Fibroblast of peridontal ligament (primary cell): ENCODE data around the gene OR2H1.

ENCODE experiments used
- DNase-seq: peaks from one replicate; pipeline ENCODE4 v3.0.0-alpha.2; 2010; ENCODE audit errors: extremely low read depth

OR2H1 gene

DNA sequence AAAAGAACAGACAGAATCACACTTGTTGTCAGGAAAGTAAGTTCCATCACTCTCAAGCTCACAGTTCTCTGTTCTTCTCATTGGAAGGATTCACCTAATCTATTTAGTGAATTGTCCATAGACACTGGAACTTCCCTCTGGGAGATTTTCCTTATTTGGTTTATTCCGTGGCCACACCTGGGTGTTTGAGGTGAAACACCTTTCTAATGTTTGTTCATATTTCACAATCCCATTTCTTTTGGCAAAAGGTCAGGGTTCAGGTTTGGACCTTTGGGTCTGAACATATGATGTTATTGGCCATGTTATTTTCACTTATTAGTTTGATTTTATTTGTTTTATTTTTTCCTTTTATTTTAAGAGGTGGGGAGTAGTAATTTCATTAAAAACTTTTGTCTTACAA, 26.8 kb downstream of the OR2H1 start:
- DNase-seq = no peak

DNA sequence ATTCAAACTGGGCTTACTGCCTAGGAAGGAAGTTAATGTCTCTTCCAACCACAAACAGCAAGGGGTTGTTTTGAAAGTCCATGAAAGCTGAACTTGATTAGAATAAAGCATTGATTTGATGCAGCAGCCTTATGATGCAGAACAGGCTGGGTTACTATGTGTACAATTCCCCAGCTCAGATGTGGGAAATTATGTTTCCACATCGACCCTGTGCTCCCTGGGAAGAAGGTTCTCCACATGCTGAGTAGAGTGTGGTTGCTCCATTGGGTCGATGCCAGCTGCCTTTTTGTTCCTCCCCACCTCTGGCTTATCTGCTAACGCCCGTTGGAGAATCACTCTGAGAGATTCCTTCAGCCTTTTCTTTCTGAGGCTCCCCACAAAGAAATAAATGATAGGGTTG, 29.6 kb downstream of the OR2H1 start:
- DNase-seq = no peak

DNA sequence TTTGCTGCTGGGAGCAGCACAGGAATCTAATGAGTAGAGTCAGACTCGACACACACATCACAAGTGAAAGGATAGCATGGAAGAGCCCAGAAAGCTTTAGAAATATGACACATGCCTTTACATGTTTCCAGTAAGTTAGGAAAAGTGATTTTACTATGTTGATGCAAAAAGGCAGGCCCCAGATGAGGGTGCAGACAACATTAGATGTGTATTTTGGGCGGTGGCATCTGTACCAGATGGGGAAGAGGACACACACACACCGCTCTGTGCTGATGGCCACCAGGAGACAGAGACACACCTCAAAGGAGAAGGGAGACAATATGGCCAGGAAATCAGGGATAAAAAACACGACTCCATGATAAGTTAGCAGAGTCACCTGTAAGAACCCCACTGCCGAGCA, 30.2 kb downstream of the OR2H1 start:
- no peak for DNase-seq

DNA sequence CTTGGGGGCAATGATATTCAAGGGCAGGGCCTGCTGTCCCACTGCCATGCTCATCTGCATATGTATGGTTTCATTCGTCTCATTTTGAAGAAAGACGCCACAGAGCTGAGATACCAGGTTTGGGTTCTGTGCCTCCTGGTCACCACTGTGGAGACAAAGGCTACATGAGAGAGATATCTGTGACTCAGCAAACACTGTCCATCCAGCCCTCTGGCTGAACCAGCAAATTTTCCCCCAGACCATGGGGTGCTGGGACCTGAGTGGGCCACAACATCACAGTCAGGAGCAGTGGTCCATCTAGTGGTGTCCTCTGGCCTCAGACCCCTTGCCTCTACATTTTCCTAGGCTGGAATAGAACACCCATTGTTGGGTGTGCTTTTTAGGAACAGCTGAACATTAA, 30.7 kb downstream of the OR2H1 start, which contains the start of gene MAS1L:
Gene MAS1L (minus strand): TSS at position 297 of the 400 bp plus-strand sequence. CDS start 54 bp downstream, at position 243.
- DNase-seq = no peak

DNA sequence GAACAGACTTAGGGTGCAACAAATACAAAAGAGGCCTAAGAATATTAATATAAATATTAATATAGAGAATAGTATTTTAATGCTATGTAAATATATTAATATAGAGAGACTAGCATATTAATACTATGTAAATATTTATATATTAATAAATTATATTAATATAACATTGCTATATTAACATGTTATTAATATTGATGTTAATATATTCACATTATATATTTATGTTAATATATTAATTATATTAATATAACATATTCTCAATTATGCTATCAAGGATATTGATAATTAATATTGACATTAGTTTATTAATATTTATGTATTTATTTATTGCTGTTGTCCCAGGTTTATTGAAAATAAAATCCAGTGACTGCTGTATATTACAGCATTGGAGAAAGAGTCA, 31.9 kb downstream of the OR2H1 start:
- DNase-seq = no peak

DNA sequence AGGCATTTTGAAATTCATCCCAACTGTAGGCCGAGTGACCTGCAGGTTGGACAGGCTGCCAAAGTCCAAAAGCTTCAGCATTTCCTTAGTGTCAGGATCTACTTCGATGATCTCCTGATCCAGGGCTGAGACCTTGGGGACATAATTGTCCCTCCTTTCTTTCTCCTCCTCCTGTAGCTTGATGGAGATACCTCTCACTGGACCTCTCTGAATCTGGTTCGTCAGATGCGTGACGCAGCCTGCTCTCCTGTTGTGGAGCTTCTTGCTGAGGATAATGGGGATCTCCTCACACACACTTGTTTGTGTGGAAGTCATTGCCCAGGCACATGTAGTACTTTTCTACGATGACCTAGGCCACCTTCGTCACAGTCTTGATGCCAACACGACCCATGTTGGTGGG, 32.3 kb downstream of the OR2H1 start:
- no peak for DNase-seq

DNA sequence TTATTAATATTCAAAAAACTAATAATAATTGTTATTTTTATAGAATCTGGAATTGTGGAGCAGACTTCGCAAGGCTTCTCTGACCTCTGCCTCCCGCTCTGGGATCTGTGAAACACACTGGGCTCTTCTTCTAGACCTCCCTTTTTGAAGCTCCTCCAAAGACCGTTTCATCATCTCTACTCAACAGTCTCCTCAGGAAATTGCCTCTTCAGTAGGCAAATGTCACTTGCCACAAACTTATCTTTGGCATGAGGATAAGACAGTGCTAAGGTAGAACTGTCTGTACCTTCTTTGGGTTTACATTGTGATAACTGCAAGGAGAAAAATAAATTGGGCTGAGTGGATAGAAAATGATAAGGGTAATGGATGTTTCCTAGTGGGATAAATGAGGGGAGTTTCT, 33.1 kb downstream of the OR2H1 start:
- no peak for DNase-seq

DNA sequence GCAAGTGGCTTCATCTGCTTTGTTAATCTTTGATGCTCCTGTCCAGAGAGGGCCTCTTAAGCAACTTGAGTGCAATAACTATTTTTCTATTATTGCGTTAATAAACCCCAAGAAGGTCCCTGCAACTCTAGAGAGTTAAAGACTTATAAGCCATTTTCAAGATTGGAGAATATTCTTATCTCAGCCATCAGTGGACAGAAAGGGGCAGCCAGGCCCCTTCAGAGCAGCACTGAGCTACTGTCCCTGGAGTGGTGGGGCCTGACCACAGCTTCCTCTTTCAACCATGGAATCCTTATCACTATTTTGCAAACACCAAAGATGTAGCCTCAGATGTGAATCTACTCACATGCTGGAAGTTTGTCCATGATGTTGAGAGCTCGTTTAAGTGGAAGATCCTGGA, 33.6 kb downstream of the OR2H1 start:
- no peak for DNase-seq

DNA sequence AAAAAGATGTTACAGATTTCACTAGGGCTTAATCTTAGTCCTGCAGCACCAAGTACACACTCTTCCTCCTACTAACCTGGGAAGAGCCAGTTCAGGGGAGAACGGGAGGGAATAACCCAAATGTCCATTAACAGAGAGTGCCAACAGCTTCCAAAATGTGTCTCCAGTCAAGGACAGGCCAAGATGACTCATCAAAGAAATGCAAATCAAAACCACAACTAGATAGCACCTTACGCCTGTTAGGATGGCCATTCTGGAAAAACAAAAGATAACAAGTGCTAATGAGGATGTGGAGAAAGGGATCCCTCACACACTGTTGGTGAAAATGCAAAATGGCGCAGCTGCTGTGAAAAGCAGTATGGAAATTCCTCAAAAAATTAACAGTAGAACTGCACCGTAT, 34.6 kb downstream of the OR2H1 start:
- no peak for DNase-seq

DNA sequence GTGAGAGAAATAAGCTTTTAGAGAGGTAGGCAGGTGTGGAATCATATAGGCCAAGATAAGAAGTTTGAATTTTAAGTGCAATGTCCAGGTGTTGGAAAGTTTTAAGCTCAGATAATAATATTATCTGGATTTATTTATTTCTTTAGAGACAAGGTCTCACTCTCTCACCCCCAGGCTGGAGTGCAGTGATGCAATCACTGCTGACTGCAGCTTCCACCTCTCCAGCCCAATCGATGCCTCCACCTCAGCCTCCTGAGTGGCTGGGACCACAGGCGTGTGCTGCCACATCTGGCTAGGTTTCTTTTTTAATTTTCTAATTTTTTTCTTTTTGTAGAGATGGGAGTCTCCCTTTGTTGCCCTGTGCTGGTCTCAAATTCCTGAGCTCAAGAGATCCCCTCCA, 36.3 kb downstream of the OR2H1 start:
- no peak for DNase-seq

DNA sequence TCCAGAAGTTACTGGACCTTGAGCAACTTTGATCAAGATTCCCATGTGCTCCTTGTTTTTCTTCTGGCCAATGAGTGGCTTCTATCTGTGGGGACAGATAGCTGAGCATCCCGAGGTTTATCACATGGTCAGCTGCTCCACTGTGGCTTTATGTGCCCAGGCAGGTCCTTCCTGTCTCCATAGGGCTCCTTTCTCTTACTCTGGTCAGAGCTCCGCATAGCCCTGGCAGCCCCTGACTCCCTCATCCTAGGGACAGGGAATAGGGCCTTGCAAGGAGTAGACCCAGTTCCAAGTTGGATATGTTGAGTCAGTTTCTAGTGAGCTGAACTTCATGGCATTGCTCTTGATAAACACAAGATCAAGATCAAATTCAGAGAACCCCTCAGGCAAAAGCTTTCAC, 37.2 kb downstream of the OR2H1 start:
- no peak for DNase-seq

DNA sequence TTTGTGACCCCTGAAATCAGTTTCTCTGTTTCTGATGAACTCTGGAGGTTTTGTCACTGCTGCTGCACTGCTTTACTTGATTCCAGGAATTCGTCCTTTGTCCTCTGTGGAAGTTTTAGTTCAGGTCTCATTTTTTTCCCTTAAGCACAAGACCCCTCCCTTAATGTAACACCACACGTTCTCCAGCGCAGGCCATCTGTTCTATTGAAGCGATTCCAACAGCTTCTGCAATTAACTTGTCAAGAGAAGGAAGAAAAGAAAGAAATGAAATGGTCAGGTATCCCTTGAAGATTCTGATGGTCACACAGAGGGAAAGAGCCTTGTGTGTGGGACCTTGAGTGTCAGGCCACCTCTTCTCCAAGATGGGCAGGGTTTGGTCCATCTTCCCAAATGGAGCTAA, 38.6 kb downstream of the OR2H1 start:
- no peak for DNase-seq

DNA sequence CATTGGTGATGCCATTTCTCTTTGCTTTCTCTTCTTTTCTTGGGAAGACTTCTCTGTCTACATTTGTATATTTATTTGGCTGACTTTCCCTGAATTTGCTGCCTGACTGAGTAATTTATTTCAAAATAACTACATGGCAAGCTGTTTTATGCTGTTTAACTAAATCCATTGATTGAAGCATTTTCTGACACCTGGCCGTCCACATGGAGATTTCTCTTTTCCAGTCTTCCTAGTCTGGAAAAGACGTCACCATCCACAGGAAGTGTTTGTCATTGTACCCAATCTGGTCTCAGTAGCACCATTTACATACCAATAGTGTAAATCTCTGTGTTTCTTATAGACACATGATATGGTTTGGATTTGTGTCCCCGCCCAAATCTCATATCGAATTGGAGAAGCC, 40.0 kb downstream of the OR2H1 start:
- no peak for DNase-seq

DNA sequence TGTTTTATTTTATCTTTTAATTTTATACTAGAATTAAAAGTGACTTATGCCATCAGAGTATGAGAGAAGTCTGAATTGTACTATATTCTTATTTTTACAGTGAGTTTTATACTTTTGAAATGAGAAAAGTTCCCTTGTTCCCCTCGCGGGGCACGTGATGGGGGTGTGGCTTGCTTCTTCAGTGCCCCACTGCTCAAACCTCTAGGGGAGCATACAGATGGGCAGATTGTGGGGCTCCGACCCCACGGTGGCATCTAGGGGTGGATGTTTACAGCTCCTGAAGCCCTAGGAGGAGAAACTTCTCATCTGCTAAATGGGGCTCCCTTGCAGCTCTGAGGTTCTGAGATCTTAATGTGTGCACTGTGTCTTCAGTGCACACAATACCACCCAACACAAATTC, 42.7 kb downstream of the OR2H1 start:
- no peak for DNase-seq

DNA sequence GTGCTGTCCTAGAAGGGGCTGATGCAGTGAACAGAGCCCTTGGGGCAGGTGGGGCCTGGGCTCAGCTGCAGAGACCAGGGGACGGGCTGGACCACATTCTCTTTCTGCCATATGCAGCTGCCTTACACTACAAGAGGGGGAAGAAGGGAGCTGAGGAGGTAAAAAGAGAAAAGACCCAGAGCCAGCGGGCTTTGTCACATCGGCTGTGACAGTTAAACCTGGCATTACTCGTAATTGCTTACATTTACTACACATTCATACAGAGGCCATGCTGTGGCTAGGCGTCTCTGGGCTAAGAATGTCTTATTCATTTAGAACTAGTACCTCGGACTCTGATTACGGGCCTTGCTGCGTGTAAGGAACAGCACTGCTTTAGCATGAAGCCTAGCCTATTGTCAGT, 43.6 kb downstream of the OR2H1 start:
- no peak for DNase-seq

DNA sequence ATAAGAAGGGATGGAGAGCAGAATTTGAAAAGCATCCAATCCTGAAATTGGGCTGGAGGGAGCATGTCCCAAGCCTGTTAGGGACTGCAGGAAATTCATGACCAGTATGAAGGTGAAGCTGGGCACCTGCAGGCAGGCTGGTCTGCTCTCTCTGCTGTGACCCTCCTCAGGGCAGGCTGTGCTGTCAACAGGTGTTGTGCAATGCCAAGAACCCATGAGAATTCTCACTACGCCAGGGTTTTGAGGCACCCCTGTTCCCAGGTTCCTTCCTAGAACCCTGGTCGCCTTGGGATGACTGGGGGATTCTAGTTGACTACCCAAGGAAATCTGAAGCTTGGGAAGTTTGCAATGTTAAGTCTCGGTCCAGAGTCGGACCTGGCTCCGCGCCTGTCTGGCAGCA, 44.2 kb downstream of the OR2H1 start:
- DNase-seq = no peak

DNA sequence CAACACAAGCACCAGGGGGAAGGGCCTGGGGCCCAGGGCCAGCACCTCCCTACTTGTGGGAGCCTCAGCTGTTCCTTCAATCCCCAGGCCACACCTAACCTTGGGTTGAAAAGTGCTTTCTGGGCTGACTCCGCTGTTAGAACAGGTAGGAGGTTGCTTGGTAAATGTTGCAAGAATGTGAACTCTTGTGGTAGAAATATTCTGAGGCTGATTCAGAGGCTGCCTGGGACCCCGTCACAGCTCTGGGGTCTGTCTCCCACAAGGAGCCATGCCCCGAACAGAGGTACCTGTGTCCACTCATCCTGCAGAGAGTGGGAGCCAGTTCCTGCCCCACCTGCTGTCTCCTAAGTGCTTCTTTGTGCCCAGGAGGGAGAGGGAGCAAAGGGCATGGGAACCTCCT, 45.2 kb downstream of the OR2H1 start:
- DNase-seq = no peak

DNA sequence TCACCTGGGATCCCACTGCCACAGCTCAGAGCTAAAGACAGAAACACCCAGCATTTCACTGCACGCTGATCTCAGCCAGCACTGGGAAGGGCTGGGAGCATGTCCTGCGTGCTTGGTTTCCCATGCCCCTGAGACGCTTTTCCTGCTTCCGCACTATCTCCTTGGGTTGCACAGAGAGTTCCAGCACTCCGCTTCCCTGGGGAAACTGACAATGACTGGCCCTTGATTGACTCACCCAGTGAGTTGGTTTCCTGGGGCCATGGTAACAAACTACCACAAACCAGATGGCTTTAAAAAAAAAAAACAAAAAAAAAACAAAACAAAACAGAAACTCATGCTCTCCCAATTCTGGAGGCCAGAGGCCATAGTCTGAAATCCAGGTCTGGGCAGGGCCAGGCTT, 45.6 kb downstream of the OR2H1 start:
- DNase-seq = peak; percentile 2

DNA sequence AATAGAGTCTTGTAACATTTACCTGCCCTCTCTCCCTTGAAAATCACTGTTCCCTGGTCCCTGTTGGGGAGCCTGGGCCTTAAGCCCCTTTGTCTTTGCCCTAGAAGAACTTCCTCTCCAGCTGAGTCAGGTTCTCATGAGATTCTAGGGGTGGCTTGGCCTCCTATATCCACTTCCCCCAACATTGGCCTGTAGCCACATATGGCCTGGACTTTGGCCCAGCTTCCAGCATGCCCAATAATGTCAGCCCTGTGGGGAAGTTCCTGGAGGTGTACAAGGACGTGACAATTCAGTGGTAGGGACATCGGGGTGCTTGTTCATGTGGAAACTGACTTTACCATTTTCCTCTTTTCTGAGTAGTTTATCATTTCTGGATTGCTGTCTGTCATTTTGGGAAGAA, 48.0 kb downstream of the OR2H1 start:
- no peak for DNase-seq

DNA sequence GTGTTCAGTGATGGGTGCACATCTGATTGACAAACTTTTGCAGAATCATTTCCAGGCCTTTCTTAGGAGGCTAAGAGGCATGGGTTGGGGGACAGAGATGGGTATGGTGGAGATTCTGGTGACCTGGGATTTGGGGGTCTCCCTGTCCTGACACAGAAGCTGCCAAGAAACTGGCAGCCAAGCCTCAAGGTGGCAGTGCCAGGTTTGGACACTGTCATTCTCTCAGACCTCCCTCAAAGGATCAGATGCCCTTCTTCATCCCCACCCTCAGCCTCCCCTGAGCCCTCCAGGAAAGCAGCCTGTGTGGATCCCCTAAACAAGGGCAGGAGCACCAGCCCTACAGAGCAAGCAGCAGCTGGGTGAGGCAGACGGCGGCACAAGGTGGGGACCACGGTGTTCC, 48.9 kb downstream of the OR2H1 start:
- DNase-seq = no peak

DNA sequence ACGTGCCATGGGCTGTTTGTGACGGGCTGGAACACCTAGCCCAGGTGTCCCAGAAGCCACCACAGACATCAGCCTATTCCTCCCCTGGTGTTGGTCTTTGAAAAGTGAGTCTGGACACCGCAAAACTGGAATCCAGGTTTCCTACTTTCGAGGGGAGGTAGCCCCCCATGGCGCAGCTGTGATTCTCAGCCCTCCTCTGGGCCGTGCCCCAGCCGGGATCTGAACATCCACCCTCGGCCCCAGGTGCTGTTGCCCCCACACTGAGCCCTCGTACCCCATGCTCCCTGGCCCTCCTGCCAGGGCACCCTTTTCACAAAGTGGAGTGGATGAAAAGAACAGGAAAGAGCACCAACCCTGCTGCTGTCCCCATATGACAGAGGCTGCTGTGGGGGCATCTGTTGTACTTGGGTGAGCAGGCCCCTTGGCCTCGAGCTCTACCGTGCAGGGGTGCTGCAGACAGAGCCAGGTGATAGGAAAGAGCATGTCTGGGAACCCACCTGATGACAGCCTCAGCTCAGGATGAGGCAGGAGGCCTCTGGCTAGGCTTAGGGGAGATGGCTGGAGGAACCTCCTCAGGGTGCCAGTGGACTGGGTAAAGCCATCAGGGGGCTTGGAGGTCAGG, 49.6 kb downstream of the OR2H1 start:
- no peak for DNase-seq

DNA sequence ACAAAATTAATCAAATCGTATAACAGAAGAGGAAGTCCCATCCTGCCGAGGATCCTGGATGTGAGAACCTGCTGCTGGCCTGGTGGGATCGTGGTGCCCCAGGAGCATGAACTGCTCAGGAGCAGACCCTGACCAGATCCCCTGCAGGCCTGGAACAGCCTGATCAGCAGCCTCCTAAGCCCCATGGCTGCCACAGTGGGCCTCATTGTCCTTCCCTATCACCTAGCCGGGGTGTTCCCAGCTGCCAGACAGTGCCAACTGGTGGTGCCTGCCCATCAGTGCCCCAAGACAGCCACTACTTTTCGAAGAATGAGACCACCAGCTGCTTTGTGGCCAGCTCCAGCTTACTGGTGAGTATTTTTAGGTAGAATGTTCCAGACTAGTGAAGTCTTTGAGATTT, 50.4 kb downstream of the OR2H1 start:
- no peak for DNase-seq

DNA sequence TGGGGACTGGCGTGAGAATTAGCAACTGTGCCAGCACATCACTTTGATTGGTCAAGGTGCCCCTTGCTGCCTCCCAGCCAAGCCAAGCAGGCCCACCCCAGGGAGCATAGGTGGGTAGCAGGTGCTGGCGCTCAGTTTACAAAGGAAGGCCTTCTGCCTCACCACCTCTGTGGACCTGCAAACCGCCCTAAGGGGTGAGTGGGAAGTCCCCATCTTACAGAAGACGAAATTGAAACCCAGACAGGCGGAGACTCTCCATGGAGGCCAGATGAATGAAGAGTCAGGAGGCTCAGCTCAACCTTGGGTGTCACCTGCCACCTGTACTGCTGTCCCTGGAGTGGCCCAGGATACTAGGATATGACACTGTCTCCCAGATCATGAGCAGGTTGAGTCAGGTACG, 52.3 kb downstream of the OR2H1 start:
- DNase-seq = no peak

DNA sequence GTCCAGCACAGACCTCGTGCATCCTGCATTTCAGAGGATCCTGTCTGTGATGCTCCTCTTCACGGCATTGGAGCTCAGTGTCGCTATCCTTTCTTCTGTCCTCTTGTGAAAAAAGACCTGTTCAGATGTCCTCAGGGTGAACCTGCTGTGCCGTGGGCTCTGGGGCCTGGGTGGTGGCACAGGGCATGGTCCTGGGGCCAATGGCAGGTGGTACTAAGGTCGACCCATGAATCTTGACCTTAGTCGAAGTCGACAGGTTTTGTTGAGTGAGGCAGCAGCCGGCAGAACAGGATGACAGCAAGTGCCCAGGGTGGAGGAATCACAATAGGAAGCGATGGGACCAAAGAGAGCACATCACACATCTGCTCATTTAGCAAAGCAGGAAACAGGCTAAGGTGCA, 52.8 kb downstream of the OR2H1 start:
- no peak for DNase-seq

DNA sequence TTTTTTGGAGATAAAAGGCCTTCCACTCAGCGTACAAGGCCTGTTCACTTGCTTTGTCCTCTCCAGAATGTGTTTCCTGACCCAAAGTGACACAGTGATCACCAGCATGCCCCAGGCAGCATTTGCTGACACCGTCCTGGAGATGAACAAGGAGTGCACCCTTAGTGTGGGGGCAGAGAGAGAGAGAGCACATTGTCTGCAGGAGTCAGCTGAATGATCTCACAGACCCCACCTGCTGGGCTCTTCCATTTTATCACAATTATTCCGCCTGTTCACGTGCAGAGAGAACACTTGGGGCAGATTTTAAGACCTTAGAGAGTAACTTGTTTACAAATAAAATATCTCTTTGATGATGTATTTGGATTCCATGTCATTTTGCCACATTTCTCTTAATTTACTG, 53.2 kb downstream of the OR2H1 start:
- DNase-seq = no peak
